NCI-H82 (cell line): ENCODE data around the gene ADNP.

ENCODE experiments used
- DNase-seq: peaks from one replicate; lab custom pipeline; 2025; lab: John Stamatoyannopoulos, UW

Gene ADNP

DNA sequence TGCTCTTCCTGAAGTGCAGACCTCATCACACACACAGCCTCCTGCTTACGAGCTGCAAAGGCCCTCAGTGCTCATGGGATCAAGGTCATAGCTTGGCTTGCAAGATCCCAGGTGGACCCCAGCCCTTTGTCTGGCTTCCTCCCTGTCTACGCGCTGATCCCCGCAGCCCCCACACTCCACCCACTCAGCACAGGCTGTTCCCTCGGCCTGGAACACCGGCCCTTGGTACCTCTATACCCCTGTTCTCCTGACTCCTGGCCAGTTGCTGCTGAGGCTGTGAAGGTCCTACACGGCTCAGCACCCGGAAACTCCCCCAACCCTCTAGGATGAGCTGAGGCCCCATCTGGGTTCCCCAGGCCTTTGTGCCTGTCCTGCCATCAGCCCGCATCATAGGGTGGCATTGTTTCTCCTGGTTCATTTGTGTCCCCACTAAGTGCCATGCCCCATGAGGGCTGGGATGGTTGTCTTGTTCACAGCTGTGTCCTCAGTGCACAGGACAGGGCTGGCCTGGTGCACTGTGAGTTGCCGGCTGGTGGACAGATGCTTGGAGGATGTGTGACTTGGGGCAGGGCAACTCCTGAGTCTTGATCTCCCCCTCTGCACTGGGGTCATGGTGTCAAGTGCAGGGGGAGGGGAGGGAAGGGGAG lies 57.0 kb downstream of the ADNP start:
- no peak for DNase-seq

DNA sequence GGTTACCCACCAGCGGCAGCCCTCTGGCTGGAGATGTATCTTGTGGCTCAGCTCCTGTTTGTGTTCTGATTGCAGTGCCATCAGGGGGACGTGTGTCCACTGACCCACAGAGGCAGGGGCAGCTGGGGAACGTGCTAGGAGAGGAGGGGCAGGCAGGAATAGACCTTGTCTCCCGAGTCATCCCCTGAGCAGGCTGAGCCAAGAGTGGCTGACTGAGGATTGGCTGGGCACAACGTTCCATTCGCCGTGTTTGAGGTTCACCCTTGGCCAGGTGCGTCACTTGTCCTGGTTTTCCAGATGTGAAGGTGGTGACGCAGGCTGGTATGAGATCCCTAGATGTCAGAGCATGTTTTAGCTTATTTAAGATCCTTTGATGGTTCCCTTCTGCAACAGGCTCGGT lies 57.7 kb downstream of the ADNP start:
- DNase-seq = no peak

- DNase-seq = peak; percentile 11
Observed at GRCh38 chr20:50872560-50873425, 58.4 kb downstream of the ADNP start.

DNA sequence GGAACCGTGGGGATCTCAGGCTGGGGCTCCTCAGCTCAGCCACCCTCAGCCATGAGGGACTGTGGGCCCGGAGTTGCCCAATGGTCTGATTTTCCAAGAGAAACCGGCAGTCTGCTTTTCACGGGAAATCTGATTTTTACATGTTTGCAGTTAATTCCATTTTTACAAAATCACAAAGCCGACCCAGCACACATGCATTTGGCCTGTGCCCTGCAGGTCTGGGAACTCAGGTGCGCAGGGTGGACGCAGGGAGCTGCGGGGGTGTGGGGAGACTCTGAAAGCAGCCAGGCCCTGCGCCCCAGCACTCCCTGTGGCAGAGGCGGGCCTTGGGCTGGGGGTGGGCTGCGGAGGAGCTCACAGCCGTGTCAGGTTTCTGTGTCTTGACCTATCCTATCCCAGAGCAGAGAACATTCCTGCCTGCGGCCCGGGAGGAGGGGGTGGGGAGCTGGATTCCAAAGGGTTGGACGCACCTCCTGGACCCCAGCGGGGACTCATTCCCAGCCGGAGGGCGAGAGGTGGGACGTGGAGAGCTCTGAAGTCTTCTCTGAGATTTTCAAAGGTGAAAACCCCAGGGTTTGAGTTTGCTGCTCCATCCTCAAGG lies 60.6 kb downstream of the ADNP start:
- no peak for DNase-seq

- DNase-seq = no peak
Observed at GRCh38 chr20:50868509-50869495, 62.4 kb downstream of the ADNP start.

GRCh38 chr20:50867805-50868204 lies 63.4 kb downstream of the ADNP start:
- DNase-seq = no peak

- DNase-seq = no peak
Observed at GRCh38 chr20:50866831-50867230, 64.4 kb downstream of the ADNP start.

GRCh38 chr20:50866036-50866685 lies 65.1 kb downstream of the ADNP start:
- no peak for DNase-seq

DNA sequence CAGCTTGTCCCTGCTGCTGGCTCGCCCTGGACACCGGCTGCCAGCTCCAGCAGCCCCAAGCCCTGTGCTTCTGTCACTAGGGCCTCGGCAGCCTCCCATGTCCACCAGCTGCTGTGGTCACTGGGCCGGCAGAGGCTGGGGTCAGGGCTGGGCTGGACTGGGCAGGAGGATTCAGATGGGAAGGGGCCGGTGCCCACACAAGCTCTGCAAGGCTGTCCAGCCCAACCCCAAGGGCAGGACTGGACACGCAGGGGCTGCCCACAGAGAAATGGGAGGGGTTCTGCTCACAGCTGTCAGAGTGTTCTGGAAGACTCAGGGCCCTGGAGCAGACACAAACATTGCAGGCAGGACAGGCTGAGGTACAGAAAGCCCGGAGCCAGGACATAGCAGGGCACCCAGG lies 65.6 kb downstream of the ADNP start:
- no peak for DNase-seq

- DNase-seq = no peak
Observed at GRCh38 chr20:50865114-50865513, 66.1 kb downstream of the ADNP start.

DNA sequence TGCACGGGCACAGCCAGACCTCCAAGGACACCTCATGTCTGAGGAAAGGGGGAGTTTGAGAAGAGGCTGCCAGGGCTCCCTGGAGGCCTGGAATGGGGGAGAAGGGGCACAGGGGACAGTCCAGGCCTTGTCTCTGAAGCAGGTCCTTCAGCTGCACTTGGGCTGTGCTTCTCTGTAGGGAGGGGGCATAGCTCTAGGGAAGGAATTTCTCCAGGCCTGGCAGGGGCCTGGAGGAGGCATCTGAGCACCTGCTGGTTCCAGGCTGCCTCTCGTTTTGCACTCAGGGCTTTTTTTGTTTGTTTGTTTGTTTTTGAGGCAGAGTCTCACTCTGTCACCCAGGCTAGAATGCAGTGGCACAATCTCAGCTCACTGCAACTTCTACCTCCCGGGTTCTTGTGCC lies 68.7 kb downstream of the ADNP start:
- DNase-seq = no peak

- peak; percentile 16 for DNase-seq
Observed at GRCh38 chr20:50861012-50861411, 70.2 kb downstream of the ADNP start.

- no peak for DNase-seq
Observed at GRCh38 chr20:50859161-50859560, 72.1 kb downstream of the ADNP start.

GRCh38 chr20:50858525-50858924 lies 72.7 kb downstream of the ADNP start:
- DNase-seq = no peak

GRCh38 chr20:50857348-50857747 lies 73.9 kb downstream of the ADNP start:
- DNase-seq = no peak

DNA sequence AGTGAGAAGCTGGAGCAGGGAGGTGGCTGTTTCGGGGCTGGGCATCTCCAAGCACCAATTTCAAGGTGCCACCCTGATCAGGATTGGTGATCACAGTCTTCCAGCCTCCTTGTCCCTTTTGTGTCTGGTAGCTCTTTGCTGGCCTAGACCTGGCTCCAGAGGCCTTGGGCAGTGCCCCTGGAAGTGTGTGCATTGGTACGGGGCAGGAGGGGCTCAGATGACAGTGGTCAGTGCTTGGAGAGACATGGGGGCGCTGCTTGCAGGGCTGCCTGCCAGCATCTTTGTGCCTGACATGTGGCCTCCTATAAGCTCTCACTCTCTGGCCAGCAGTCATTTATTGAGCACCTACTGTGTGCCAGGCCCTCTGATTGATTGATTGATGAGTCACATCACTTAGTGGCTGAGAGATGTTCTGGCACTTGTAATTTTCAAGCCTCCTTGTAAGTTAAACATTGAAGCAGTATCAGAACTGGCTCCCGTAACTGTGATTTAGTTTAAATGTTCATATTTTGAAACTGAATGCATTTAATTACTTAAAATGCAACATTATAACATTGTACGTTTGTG lies 74.7 kb downstream of the ADNP start:
- DNase-seq = no peak

DNA sequence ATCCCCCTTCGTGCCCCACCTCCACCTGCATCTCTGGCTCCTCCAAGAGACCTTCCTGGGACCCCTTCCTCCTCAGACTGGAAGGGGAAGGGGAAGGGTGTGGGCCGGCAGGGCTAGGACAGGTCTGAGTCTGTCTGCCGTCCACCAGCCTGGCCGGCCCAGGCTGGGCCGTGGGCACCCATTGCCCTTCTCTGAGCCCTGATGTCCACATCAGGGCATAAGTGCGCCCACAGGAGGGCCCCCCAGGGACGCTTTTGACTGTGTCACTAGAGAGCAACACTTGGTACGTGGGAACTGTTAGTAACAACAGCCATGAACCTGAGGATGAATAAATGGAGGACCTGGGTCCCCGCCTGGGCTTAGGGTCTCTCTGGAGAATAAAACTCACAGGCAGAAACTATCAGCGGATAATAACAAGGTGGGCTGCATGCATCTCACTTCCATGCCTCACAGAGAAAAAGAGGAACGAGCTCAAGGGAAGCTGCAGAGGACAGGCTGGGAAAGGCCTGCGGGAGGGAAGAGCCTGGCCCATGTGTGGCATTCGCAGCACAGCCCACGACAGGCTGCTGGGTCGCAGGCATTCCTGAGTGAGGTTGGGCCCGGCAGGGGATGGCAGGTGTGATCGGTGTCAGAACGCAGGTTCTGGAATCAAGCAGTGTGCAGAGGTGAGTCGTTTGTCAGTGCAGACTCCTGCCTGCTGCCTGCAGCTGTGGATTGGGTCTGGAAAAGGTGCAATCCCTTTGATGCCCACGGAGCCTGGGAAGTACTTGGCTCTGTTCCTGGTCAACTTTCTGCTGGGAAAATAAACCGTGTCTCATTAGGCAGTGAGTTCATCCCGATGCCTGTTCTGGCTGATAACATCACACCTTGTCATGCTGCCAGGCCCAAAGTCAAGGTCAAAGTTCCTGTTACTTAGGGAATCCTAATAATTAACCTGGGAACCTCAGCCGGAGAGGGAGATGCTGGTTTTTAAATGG lies 75.5 kb downstream of the ADNP start:
- no peak for DNase-seq

DNA sequence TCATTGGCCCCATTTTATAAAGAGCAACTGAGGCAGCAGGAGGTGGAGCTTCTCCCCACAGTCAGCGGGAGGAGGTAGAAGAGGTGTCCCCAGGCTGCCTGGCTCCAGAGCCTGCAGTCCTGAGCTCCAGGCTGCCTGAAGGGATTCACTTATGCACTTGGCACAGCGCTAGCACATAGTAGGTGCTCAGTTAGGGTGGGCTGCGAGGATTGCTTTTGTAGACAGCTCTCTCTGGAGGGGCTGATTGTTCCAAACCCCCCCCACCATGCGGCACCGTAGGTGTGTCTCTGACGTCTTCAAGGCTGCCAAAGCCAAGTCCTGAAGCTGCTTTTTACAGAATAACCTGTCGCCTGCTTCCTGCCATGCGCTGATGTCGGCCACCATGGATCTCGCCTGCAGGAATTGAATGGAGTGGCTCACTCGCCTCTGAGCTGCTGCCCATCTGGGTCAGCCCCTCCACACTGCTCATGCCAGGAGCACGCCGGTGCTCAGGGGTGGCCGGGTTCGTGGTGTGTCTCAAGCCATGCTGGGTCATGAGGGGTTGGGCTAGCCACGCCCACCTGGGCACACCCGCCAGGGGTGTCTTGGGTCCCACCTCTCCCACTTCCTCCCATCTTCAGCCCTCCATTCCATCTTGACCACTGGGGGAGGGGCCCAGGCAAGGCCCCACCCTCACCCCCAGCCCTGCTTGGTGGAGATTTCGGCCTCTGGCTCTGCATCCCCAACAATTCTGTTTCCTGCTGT lies 76.6 kb downstream of the ADNP start:
- DNase-seq = no peak

DNA sequence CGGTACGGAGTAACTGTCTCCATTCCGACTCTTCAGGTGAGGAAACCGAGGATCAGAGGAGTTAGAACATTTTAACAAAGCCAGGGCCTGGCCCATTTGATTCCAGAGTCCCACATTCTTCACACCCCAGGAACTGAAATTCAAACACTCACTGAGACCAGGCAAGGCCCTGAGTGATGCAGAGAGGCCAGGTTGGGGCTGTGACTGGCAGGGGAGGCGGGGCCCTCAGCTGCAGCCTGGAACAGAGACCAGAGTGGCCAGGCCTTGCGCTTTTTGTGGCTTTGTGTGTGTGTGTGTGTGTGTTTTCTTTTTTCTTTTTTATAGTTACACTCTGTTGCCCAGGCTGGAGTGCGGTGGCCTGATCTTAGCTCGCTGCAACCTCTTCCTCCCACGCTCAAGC lies 79.2 kb downstream of the ADNP start:
- no peak for DNase-seq
